Spleen (tissue), 11 donors: Measurements from ENCODE around the gene CFAP20. TPM values are rescaled to one million over a fixed set of nuclear protein-coding genes. Genes with fewer than 3 reads are reported as not detected.

Source experiments
- DNase-seq: peaks from one replicate; pipeline ENCODE4 v3.0.0-alpha.2; 2020
- H3K27ac ChIP-seq, 8 donors: fragments of 200-600 bp; sonication (generic) in 7 of 8; 1 replicate in 4 of 8; 2 replicates in 4 of 8; pipeline versions ENCODE4 v1.5.0 to v1.8.0; 2016 to 2021; ENCODE audit warnings: inconsistent platforms in 4 of 8, mild to moderate bottlenecking in 4 of 8, moderate library complexity in 1 of 8
- H3K27me3 ChIP-seq, 7 donors: fragments of 200-600 bp; sonication (generic) in 6 of 7; replicated peaks in 1 of 7; 1 replicate in 4 of 7; 2 replicates in 3 of 7; pipeline versions ENCODE4 v1.5.0 to v1.8.0; 2016 to 2021; ENCODE audit warnings: inconsistent platforms in 3 of 7, mild to moderate bottlenecking in 1 of 7
- H3K36me3 ChIP-seq, 6 donors: fragments of 200-600 bp; sonication (generic) in 5 of 6; 1 replicate in 4 of 6; 2 replicates in 2 of 6; pipeline versions ENCODE4 v1.5.0 to v1.8.0; 2016 to 2021; ENCODE audit warnings: inconsistent platforms in 2 of 6
- H3K4me1 ChIP-seq, 6 donors: fragments of 200-600 bp; sonication (generic) in 5 of 6; 1 replicate in 3 of 6; 2 replicates in 3 of 6; pipeline versions ENCODE4 v1.5.0 to v1.8.0; 2016 to 2021; ENCODE audit warnings: inconsistent platforms in 3 of 6
- H3K4me3 ChIP-seq, 8 donors: fragments of 200-600 bp; sonication (generic) in 7 of 8; 1 replicate in 4 of 8; 2 replicates in 4 of 8; pipeline versions ENCODE4 v1.5.0 to v1.8.0; 2016 to 2021; ENCODE audit warnings: inconsistent platforms in 4 of 8, mild to moderate bottlenecking in 4 of 8, moderate library complexity in 2 of 8
- H3K9me3 ChIP-seq, 8 donors: fragments of 200-600 bp; sonication (generic) in 7 of 8; 1 replicate in 4 of 8; 2 replicates in 4 of 8; pipeline versions ENCODE4 v1.5.0 to v1.8.0; 2016 to 2021; ENCODE audit warnings: inconsistent platforms in 4 of 8
- POLR2A ChIP-seq, 3 donors: fragments of 450-650 bp; IDR thresholded peaks; one replicate each; pipeline ENCODE4 v1.5.1; 2017; ENCODE audit warnings: antibody characterized with exemption in 3 of 3, mild to moderate bottlenecking in 1 of 3
- POLR2AphosphoS5 ChIP-seq, 3 donors: sonication (generic); formaldehyde crosslinking; IDR thresholded peaks; one replicate each; pipeline ENCODE4 v1.5.1; 2017; ENCODE audit warnings: antibody characterized with exemption in 3 of 3
- WGBS, 5 donors: extraction: QIAGEN DNeasy Blood & Tissue Kit in 3 of 5; methylation state at CpG; one replicate each; pipeline versions ENCODE4 v1.1.5 to v1.1.7; 2013 to 2018; 5-methylcytosine and 5-hydroxymethylcytosine counted together
- intact Hi-C: fragments of 100-400 bp; cut with DNase I; formaldehyde crosslinking; loops from one replicate; pipeline ENCODE4 v1.15.0; 2023; ENCODE audit warnings: low total_unique reads
- polyA plus RNA-seq, 3 donors: library from polyadenylated mRNA; stranded (reverse); fragments of 200-250 nt; gene quantifications; one replicate each; pipeline ENCODE4 v1.2.1, GENCODE V29; 2013
- total RNA-seq, 7 donors: library from RNA; depleted of rRNA in 3 of 7; stranded (reverse); fragments of >200 nt in 3 of 7; fragmentation: NEBNext Ultra II Directional in 4 of 7; extraction: Animal tissue kit (Norgen Biotek cat#: 25700) in 4 of 7; gene quantifications; one replicate each; pipeline versions ENCODE4 v1.1.0 to v1.2.1, GENCODE V29; 2016 to 2021
- TF ChIP-seq, protein P1 (sequence below), 11 experiments: fragments of 200-600 bp in 7 of 11; fragments of 450-650 bp in 4 of 11; sonication (generic) in 4 of 11; IDR thresholded peaks in 8 of 11; conservative IDR thresholded peaks in 3 of 11; 1 replicate in 7 of 11; 2 replicates in 4 of 11; pipeline versions ENCODE4 v1.4.0 to v1.8.0; 2016 to 2021; ENCODE audit warnings: antibody characterized with exemption in 11 of 11, inconsistent platforms in 4 of 11, mild to moderate bottlenecking in 1 of 11
- donor health status: healthy with polysubstance abuse.
- donor health status: DM: no; HTN: no; CAD: no; lungs with moderate emphysema.
- donor health status: DM: no; HTN: no; CAD: no.
- donor health status: Bipolar disorder and iron deficiency.
- donor health status: healthy.
- donor health status: DM: no; HTN: no; CAD: no.
- donor health status: DM: yes; HTN: yes; CAD: no.

The CFAP20 gene
- total and polyA plus RNA-seq, 10 donors: 12.0 to 51.3 (median 23.8) TPM

DNA sequence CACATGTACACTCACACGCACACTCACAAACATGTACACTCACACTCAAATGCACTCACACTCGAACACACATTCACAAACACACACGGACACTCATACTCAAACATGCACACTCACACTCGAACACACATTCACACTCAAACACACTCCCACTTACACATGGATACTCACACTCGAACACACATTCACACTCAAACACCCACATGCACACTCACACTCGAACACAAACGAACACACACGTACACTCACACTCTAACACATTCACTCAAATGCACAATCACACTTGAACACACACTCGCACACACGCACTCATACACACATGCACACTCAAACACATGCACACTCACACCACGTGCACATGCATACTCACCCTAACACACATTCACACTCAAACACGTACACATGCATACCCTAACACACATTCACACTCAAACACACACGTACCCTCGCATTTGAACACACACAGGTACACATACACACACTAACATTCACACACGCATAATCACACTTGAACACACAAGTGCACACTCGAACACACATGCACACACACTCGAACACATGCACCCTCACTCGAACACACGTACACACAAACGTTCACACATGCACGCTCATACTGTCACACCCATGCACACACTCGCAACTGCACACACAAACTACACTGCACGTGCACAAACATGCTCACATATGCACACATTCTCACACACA lies 41.8 kb downstream of the CFAP20 start:
- Histone ChIP-seq H3K4me1 (no peaks in the 10 kb centered on the region), H3K9me3 (no peaks in the 10 kb centered on the region), H3K27ac (no peak overlapping the region), H3K27me3 (no peaks in the 10 kb centered on the region), H3K4me3 (no peak overlapping the region), H3K36me3 (no peaks in the 10 kb centered on the region)
- TF ChIP-seq POLR2AphosphoS5 (IDR thresholded peaks at IDR 0.05): no peak
- TF ChIP-seq, protein P1, sequence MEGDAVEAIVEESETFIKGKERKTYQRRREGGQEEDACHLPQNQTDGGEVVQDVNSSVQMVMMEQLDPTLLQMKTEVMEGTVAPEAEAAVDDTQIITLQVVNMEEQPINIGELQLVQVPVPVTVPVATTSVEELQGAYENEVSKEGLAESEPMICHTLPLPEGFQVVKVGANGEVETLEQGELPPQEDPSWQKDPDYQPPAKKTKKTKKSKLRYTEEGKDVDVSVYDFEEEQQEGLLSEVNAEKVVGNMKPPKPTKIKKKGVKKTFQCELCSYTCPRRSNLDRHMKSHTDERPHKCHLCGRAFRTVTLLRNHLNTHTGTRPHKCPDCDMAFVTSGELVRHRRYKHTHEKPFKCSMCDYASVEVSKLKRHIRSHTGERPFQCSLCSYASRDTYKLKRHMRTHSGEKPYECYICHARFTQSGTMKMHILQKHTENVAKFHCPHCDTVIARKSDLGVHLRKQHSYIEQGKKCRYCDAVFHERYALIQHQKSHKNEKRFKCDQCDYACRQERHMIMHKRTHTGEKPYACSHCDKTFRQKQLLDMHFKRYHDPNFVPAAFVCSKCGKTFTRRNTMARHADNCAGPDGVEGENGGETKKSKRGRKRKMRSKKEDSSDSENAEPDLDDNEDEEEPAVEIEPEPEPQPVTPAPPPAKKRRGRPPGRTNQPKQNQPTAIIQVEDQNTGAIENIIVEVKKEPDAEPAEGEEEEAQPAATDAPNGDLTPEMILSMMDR (IDR thresholded peaks at IDR 0.05 in 8 of 11, conservative IDR thresholded peaks at IDR 0.05 in 3 of 11): no peak
- no peak for TF ChIP-seq POLR2A (IDR thresholded peaks at IDR 0.05)
- WGBS, 5 donors: 86 to 97% (median 91%) methylated on average over 23 of the region's 23 CpGs
- intact Hi-C loops: no loop called here
- peak; percentile 8 for DNase-seq

DNA sequence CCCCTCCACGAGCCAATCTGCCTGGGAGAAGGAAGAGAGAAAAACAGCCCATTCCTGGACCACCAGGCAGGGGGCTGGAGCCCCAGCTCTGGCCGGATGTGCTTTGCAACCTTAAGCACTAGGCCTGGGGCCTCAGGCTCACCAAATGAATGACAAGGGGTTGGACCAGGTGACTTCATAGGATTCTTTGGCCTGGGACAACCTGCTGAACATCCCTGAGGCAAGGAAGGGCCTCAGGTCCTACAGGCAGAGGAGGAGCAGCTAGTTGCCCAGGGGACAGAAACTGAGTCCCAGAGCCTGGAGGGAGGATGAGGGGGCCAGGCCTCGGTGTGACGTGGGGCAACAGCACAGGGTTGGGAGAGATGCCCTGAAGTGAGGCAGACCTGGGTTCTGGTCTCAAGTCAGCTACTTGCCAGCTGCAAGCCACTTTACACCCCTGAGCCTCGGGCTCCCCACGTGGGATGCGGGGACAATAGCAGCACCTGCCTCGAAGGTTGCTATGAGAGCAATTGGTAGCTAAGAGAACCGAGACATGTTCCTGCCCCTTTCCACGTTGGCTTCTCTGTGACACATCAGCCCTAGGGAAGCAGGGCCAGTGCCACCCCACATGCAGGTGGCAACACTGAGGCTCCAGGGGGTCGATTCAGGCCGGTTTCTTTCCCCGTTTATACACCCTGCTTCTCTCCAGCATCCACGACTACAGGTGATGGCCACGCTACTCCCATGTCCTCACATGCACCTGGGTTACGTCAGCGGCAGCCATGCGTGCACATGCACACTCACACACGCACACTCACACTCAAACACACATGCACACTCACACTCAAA lies 42.6 kb downstream of the CFAP20 start:
- Histone ChIP-seq H3K27ac (no peak overlapping the region), H3K4me3 (no peak overlapping the region), H3K36me3 (no peaks in the 10 kb centered on the region), H3K9me3 (no peaks in the 10 kb centered on the region), H3K27me3 (no peaks in the 10 kb centered on the region), H3K4me1 (peaks cover 0 to 3% (median 0%) of the 10 kb centered on the region in 6 donors)
- peak; percentile 53 for DNase-seq
- TF ChIP-seq POLR2A (IDR thresholded peaks at IDR 0.05): no peak
- TF ChIP-seq, protein P1 (IDR thresholded peaks at IDR 0.05 in 8 of 11, conservative IDR thresholded peaks at IDR 0.05 in 3 of 11): no peak
- intact Hi-C loops: no loop called here
- 80 to 93% (median 86%) methylated on average over 19 of the region's 19 CpGs for WGBS, 5 donors

- 81 to 87% (median 85%) methylated on average over 20 to 21 of the region's 21 CpGs for WGBS, 5 donors
- intact Hi-C loops: no loop called here
- no peaks in the 10 kb centered on the region for H3K9me3 ChIP-seq
- H3K4me1 ChIP-seq: peaks cover 0 to 12% (median 4%) of the 10 kb centered on the region in 6 donors
- DNase-seq: peak; percentile 51
- H3K36me3 ChIP-seq: no peaks in the 10 kb centered on the region
- H3K4me3 ChIP-seq: no peak overlapping the region
- H3K27me3 ChIP-seq: no peaks in the 10 kb centered on the region
- no peak overlapping the region for H3K27ac ChIP-seq
- TF ChIP-seq POLR2AphosphoS5 (IDR thresholded peaks at IDR 0.05): no peak
- TF ChIP-seq, protein P1 (IDR thresholded peaks at IDR 0.05 in 8 of 11, conservative IDR thresholded peaks at IDR 0.05 in 3 of 11): no peak
These were observed 43.5 kb downstream of the CFAP20 start for GRCh38 chr16:58085584-58086251.

DNA sequence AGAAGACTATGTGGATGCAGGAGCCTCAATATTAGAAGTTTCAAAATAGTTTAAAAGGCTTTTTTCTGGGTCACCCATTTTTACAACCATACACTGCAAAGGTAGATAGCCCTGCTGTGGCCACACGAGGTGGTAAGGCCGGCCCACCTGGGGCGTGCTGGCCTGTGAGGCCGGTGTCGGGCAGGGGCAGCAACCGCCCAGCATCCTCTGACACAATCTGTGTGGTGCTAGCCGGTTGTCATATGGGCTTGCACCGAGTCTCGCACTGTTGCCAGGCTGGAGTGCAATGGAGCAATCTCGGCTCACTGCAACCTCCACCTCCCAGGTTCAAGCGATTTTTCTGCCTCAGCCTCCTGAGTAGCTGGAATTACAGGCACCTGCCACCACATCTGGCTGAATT lies 44.0 kb downstream of the CFAP20 start:
- H3K27ac ChIP-seq: no peak overlapping the region
- WGBS, 5 donors: 90 to 95% (median 93%) methylated on average over 11 of the region's 11 CpGs
- TF ChIP-seq POLR2A (IDR thresholded peaks at IDR 0.05) (no peak), POLR2AphosphoS5 (IDR thresholded peaks at IDR 0.05) (no peak)
- TF ChIP-seq, protein P1 (IDR thresholded peaks at IDR 0.05 in 8 of 11, conservative IDR thresholded peaks at IDR 0.05 in 3 of 11): no peak
- no peaks in the 10 kb centered on the region for H3K36me3 ChIP-seq
- no peak overlapping the region for H3K4me3 ChIP-seq
- H3K4me1 ChIP-seq: peaks cover 0 to 18% (median 5%) of the 10 kb centered on the region in 6 donors
- H3K9me3 ChIP-seq: no peaks in the 10 kb centered on the region
- H3K27me3 ChIP-seq: no peaks in the 10 kb centered on the region
- intact Hi-C loops: no loop called here
- DNase-seq: peak; percentile 48
